Midbrain (tissue), 1 donor: ENCODE data around the gene ARIH1.

Experiments used
- DNase-seq: peaks from one replicate; lab custom pipeline; 2025; lab: John Stamatoyannopoulos, UW

The ARIH1 gene

DNA sequence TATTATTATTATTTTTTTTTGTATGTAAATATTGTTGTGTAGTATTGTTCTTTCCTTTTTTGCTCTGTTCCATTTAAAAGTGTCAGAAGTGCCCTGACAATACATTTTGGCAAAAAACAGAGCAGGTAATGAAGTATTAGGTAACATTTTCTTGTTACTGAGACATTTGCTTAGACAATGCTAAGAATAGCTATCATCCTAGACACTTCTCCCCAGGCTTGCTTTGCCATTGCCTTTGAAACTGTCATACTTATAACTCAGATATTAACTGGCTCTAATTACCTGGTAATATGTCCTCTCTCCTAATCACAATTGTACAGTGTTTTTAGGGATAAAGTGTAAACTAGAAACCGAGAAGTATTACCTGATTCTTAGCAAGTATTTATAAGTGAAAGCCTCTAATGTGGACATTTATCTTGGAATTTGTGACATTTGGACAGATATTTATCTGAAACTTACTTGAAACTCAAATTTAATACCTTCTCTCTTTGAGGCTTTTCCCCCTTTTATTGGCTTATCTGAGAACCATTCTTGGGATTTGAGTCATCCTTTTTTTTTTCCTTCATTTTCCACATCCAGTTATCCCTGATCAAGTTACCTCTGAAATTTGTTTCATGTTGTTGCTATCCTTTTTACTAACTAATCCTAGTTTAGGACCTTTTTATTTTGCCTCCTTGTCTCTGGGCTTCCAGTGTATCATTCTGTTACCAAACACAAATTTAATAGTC lies 13.1 kb downstream of the ARIH1 start:
- DNase-seq, result no peak

DNA sequence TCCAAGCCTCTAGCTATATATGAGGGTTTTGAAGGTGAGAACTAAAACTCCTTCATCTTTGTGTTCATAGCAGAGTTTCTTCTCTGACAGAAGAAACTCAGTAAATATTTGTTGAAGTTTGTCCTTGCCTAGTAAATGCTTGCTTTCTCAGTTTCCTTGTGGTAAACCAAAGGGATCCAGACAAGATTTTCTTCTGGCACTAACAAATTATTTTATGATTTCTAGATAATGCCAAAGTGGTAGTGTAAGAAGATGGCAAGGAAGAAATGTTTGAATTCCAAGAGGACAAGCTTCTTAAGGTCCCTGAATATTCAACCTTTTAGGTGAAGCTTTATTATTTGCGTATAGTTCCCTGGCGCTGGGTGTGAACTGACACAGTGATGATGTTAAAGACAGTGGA lies 14.4 kb downstream of the ARIH1 start:
- DNase-seq, result no peak

DNA sequence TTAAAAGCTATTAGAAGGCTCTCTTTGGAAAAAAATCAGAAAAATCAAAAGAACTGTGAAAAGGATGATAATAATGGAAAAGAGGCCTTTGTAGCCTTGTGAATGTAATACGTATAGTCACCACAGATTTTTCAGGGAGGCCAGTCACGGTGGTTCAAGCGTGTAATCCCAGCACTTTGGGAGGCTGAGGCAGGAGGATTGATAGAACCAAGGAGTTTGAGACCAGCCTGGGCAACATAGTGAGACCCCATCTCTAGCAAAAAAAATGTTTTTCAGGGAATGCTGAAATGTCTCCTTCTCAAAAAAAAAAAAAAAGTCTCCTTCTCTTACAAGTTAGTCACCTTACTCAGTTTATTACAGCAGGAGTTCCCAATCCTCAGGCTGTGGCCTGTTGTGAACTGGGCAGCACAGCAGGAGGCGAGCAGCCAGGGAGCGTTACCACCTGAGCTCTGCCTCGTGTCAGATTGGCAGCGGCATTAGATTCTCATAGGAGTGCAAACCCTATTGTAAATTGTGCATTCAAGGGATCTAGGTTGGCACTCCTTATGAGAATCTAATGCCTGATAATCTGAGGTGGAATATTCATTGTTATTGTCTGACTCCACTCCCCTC lies 15.9 kb downstream of the ARIH1 start:
- no peak for DNase-seq

DNA sequence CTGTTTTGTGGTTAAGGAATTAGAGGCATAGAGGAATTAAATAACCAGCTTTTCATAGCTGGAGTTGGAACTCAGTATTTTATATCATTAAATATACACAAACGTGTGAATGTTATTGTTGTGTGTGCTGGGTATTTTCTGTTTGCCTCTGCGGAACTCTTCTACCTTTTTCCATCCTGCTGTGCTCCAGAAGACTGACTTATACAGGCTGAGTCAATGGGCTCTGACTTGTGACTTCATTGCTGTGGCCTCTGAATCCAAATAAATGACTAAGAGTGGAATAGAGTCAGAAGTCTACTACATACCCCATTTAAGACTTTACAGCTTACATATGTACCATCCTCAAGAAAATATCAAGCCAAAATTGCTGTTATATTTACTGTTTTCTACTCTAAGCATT lies 17.6 kb downstream of the ARIH1 start:
- no peak for DNase-seq

DNA sequence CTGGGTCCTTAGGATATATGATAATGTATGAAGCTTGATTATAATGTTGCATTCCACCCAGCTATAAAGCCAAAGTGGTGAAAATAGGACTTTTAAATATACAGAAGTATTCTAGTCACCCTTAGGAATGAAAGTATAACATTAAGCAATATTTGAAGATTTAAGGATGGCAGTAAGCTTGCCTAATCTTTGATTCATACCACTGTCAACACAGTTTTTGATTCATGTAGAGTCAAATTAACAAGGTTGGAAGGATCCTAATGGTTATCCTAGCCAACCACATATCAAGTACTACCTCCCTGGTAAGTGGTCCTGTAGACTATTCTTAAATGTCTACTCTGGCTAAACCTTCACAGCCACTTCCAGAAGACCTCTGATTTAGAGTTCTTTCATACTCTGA lies 18.6 kb downstream of the ARIH1 start:
- DNase-seq, result no peak

DNA sequence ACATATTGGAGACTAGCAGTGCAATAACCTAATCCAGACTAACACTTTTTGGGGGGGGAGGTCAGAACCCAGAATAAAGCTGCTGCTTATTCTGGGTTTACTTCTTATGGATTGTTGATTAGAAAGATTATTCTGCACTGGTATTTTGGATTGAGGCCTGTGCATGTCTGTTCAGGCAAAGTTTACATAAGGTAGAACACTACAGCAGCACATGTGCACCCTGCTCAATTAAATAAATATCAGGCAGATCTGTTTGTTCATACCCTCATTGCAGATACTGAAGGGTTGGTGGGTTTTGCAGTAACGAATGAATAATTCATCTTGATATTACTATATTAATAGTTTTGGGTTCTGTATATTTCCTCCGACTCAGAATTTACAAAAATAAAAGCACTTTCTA lies 19.1 kb downstream of the ARIH1 start:
- no peak for DNase-seq

DNA sequence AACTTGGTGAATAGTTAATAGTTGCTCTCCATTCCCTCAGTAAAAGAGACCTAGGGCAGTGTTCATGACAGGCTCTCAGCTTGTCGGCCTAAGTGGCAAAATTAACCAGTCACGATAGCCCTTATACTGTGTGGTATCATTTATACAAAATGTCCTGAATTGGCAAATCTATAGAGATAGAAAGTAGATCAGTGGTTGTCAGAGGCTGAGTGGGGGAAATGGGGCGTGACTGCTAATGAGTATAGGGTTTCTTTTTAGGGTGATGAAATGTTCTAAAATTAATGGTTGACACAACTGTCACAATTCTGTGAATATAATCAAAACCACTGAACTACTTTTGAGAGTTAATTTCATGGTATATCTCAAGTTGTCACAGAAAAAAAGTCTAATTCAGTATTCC lies 20.9 kb downstream of the ARIH1 start:
- DNase-seq, result no peak

DNA sequence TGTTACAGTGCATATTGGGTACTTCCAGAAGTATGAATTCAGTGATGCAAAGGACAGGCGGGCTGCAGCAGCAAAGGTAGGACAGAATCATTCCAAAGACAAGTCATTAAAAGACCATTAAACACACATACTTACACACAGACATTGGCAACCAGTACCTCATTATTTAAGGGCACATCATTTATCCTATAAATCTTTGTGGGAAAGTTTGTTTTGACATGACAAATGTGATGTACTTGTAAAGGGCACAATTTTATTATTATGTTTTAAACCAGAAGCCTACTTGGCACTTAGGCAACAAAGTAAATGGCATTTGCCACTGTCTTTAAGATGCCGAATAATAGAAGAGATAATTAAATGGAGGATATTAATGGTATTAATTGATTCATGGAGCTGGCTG lies 22.7 kb downstream of the ARIH1 start:
- DNase-seq, result no peak

DNA sequence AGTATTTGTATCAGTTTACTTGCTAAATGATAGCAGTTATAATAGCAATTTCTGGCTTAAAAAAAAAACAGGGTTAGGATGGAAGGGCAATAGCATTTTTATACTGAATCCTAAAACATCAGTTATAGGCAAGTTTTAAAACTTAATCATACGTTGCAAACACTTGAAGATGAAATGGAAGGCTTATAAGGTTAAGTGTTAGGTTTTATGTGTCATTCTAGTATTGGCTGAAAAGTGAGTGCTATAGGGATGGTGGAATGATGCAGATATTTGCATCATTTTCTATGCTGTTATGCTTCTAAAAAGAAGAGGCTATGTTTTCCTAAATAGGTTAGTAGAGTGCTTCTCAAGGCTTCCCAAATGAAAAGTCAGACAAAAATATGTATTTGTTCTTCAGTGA lies 23.3 kb downstream of the ARIH1 start:
- no peak for DNase-seq

DNA sequence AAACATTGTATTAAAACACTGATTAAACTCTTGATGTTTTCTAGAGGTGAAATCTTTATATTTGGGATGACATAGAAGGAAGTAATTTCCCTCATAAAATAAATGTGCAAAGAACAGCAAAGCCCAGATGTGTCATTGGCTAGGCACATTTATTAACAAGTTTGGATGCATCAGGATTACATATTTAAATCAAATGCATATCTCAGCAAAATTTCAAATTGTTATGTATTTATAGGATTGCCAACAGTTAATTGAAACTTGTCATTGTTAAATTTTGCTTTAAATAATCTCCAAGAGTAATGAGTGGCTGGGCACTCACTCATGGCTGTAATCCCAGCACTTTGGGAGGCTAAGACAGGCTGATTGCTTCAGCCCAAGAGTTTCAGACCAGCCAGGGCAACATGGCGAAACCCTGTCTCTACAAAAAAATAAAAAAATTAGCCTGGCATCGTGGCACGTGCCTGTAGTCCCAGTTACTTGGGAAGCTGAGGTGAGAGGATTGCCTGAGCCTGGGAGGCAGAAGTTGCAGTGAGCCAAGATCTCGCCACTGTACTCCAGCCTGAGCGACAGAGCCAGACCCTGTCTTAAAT lies 28.2 kb downstream of the ARIH1 start:
- DNase-seq, result no peak

DNA sequence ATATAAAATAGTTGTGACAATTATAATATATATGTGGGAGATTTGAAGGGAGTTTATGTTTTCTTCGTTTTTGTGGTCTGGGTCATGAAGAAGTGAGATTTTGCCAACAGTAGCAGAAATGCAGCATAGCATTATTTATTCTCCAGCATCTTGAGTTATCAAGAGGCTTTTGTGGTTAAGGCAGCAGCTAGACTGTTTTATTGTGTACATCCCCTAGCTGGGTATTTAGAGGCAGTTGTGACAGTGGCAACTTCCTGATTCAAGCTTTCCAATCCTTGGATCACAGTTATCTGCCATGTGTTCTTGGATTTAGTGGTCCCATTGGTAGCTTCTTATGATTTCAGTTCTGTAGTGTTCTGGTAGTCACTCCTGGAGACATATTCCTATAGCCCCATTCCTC lies 29.0 kb downstream of the ARIH1 start:
- DNase-seq, result no peak

DNA sequence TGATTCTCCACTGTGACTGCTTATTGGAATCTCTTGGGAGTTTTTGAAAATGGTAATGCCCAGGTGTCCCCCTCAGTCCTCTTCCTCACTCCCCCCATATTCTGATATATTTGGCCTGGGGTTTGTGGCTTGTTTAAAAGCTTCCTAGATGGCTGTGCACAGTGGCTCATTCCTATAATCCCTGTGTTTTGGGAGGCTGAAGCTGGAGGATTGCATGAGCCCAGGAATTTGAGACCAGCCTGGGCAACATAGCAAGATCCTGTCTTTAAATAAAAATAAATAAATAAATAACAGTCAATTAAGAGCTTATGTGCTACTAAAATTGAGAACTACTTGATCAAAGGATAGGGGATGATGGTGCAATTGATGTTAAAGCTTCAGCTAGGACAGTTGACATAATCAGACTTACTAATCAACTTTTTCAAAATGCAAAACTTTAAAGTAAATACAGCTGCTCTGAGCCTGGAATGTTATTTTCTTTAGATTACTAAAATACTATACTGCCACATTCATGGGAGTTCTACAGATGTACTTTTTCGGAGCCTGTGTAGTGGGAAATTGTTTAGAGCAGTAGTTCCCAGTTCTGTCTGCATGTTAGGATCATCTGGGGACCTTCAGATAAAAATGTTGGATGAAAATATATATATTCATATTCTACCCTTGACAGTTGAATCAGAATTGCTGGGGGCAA lies 33.4 kb downstream of the ARIH1 start:
- DNase-seq, result no peak

DNA sequence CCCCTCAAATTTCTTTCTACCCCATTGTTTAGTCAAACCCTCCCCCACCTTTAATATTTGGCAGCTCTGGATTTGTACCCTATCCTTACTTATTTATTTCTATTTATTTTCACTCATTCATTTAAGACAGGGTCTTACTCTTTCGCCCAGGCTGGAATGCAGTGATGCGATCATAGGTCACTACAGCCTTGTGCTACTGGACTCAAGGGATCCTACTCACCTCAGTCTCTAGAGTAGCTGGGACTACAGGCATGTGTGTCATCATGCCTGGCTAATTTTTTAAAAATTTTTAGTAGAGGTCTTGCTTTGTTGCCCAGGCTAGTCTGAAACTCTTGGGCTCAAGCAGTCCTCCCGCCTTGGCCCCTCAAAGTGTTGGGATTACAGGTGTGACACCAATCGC lies 35.4 kb downstream of the ARIH1 start:
- DNase-seq, result no peak

DNA sequence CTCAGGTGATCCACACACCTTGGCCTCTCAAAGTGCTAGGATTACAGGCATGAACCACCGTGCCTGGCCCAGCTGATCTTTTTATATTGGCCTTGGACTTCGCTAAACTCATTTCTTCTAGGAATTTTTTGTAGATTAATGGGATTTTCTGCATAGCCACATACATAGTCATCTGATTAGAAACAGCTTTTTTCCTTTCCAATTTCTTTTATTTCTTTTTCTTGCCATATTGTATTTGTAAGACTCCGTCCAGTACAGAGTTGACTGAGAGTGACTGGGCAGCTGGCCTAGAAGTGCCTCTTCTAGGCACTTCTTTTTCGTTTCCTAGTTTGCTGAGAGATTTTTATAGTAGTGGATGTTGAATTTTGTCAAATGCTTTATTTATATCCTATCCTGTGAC lies 37.4 kb downstream of the ARIH1 start:
- DNase-seq, result no peak

DNA sequence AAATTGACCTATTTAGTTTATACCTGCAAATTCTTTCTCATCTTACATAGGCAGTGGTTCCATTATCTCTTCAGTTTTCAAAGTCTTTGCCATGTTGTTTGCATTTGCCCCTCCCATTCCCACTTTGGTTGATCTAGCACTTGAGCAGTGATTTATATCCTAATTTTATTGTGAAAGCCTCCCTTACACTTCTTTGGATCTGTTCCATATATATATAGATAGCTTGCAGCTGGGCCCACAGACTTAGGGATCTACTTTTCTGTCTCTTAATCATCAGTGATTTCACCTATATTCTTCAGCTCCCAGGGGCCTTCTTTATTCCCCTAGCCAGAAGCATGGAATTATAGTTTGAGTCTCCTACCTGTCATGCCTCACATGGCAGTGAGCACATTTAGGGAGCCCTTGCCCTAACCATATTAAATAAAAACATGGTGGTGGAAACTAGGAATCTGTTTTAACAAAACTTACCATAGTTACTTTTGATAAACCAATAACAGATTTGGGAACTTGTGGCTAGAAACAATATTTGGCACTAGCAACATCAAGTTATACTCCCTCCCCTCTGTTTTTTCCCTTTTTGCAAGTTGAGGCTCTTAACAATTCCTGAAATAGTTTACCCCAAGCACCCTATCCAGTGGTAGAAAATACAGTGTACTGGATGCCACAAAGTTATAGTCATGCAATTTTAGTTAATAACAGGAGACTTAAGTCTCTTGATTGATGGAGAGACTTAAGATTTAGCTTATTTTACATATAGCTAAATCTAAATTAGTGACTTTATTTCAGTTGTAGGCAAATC lies 41.7 kb downstream of the ARIH1 start:
- no peak for DNase-seq

DNA sequence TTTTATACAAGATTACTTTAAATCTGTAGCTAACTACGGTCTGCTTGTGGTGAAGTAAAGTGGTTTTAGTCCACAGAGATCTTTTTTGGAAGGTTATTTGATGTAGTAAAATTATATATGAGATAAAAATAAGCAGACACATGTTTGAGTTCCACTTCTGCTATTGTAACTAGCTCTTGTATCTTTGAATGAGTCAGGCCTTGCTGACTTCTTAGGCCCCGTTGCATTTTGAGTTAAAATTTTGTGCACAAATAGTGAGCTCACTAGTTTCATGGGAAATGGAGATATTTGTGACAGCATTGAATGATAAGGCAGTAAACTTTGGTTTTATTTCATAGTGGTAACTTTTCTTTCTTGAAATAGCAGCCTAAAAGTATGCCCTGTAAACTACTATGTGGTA lies 42.6 kb downstream of the ARIH1 start:
- no peak for DNase-seq

DNA sequence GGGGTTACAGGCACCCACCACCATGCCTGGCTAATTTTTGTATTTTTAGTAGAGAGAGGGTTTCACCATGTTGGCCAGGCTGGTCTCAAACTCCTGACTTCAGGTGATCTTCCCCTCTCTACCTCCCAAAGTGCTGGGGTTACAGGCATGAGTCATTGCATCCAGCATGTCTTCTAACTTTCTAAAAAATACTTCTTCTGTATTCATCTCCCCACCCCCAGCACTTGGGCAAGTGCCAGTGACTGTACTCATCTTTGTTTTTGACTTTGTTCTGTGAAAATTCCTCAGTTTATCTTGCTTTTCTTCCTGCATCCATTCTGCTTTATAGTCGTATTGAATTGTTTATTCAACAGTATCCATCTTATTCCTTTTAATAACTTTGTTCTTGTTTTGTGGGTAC lies 47.6 kb downstream of the ARIH1 start:
- DNase-seq, result no peak

DNA sequence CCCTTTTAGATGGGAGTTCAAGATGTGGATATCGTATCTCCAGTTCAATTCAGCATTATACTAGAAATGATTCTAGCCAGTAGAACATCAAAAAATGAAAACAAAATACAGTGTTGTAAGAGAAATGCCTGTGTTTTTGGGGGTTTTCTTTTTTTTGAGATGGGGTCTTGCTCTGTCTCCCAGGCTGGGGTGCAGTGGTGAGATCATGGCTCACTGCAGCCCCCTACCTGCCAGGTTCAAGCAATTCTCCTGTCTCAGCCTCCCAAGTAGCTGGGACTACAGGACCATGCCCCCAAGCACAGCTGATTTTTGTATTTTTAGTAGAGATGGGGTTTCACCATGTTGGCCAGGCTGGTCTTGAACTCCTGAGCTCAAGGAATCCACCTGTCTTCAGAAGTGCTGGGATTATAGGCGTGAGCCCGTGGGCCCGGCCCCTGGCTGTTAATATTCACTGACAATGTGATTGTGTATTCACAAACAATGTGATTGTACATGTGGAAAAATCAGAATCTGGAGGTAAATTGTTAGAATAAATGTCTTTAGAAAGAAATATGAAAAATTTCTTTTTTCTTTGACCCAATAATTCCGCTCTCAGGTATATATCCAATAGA lies 59.0 kb downstream of the ARIH1 start:
- DNase-seq, result no peak

DNA sequence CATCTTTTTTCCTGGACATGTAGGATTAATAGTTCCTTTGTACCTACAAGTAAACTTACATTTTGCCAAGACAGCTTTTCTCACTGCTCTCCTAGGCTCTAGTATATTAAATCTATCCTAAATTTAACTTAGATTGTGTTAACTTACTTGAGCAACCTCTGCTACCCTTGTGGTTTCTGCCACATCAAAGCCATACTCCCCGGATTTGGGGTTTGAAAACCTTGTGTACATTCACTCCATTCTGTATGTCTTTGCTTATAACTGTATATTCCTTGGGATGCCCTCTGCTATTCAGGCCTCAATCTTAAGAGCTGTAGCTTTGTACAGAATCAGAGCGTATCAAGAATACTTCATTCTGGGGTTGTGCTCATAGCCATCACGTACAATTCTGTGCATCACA lies 60.4 kb downstream of the ARIH1 start:
- DNase-seq, result no peak

DNA sequence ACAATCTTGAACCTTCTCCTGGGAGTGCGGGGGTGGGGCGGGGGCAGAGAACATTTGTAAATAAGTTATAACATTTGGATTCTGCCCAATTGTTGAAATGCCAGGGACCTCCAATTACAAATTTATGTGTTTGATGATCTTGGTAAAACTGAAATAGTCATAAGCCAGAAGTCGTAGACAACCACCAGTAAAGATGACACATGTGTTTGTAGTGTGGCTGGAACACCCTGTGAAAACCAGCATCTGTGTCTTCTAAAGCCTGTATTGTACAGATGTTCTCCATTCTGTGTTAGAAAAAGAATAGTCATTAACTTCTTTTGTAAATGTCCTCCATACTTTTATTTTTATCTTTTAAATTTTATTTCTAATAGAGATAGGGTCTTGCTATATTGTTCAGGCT lies 61.8 kb downstream of the ARIH1 start:
- no peak for DNase-seq

DNA sequence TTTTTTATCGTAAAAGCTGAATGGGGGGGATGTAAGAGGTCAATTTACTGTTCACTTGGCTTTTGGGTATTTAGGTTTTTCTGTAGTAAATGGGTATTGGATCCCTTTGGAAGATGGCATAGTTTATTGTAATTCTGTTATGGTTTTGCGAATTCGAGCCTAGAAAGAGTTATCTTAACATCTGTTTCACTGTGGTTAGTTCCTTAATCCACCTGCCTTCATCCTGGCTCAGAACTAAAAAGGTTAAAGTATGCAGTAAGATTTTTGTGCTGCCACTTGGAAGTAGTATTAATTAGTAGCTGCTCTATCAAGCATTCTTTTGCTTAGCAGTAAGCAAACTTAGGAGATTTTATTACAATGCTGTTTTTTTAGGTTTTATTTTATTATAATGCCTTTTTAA lies 62.4 kb downstream of the ARIH1 start:
- DNase-seq, result no peak

DNA sequence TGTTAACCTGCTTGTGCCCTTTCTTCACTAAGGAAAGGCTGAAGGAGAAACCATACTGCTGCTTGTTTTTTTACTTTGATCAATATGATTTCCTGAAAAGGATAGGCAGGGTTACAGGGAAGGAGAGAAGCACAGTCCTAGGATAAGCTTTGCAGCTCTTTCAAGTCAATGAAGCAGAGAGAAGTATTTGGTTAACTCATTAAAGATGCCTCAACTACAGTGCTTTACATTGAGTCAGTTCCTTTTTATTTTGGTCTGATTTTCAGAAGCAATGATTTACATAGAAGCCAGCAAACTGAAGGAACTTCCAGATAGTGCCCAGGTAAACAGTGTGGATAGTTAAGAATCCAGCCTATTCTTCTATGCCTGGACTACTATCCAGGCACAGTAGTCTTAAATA lies 64.8 kb downstream of the ARIH1 start:
- DNase-seq, result no peak
